Transverse colon (tissue), 4 donors: ENCODE data around the gene TBC1D21. TPM values are rescaled to one million over a fixed set of nuclear protein-coding genes. Genes with fewer than 3 reads are reported as not detected.

Experiments used
- DNase-seq: peaks from one replicate; pipeline ENCODE4 v3.0.0-alpha.2; 2019
- H3K27ac ChIP-seq, 4 donors: fragments of 200-600 bp; sonication (generic); 2 replicates each; pipeline ENCODE4 v1.5.1; 2016 to 2018; ENCODE audit warnings: inconsistent platforms in 4 of 4
- H3K27me3 ChIP-seq: fragments of 200-600 bp; sonication (generic); 2 replicates; pipeline ENCODE4 v1.5.1; 2017; ENCODE audit warnings: inconsistent platforms
- H3K36me3 ChIP-seq, 4 donors: fragments of 200-600 bp; sonication (generic); 2 replicates each; pipeline ENCODE4 v1.5.1; 2017 to 2019; ENCODE audit warnings: inconsistent platforms in 4 of 4
- H3K4me1 ChIP-seq, 4 donors: fragments of 200-600 bp; sonication (generic); 2 replicates each; pipeline ENCODE4 v1.5.1; 2017 to 2020; ENCODE audit warnings: inconsistent platforms in 4 of 4
- H3K4me3 ChIP-seq, 4 donors: fragments of 200-600 bp; sonication (generic); 1 replicate in 1 of 4; 2 replicates in 3 of 4; pipeline versions ENCODE4 v1.5.1 to v1.6.1; 2017 to 2019; ENCODE audit warnings: inconsistent platforms in 4 of 4
- H3K9me3 ChIP-seq, 2 donors: fragments of 200-600 bp; sonication (generic); 2 replicates each; pipeline ENCODE4 v1.5.1; 2017 to 2019; ENCODE audit warnings: inconsistent platforms in 2 of 2
- EP300 ChIP-seq: sonication (generic); formaldehyde crosslinking; IDR thresholded peaks from one replicate; pipeline ENCODE4 v1.6.1; 2017; ENCODE audit warnings: antibody characterized with exemption, low read depth
- POLR2A ChIP-seq: fragments of 450-650 bp; IDR thresholded peaks from one replicate; pipeline ENCODE4 v1.6.1; 2016; ENCODE audit warnings: antibody characterized with exemption, mild to moderate bottlenecking, moderate library complexity
- POLR2AphosphoS5 ChIP-seq, 3 donors: sonication (generic); formaldehyde crosslinking; IDR thresholded peaks; one replicate each; pipeline ENCODE4 v1.6.1; 2016; ENCODE audit warnings: antibody characterized with exemption in 3 of 3
- WGBS, 2 donors: methylation state at CpG; one replicate each; pipeline ENCODE4 v1.1.5; 2018; ENCODE audit warnings: low coverage in 1 of 2; 5-methylcytosine and 5-hydroxymethylcytosine counted together
- in situ Hi-C, 4 donors: fragments of 200-750 bp; cut with MboI; loops; one replicate each; pipeline versions ENCODE4 v1.15.0 to v1.15.1; 2017; ENCODE audit warnings: low sequenced_read_pairs in 3 of 4, low pct_ligation_motif_present in 1 of 4, low pct_unique_long_range_greater_than_20kb in 1 of 4
- intact Hi-C: fragments of 100-400 bp; cut with DNase I; formaldehyde crosslinking; loops from one replicate; pipeline ENCODE4 v1.15.1; 2023; ENCODE audit warnings: low total_unique reads
- total RNA-seq, 4 donors: library from RNA; depleted of rRNA; stranded (reverse); fragments of >200 nt; gene quantifications; one replicate each; pipeline ENCODE4 v1.1.0, GENCODE V29; 2016
- TF ChIP-seq, protein P1 (sequence below), 5 experiments: fragments of 200-600 bp in 3 of 5; fragments of 450-650 bp in 2 of 5; sonication (generic) in 3 of 5; IDR thresholded peaks; 1 replicate in 2 of 5; 2 replicates in 3 of 5; pipeline ENCODE4 v1.5.1; 2016 to 2017; ENCODE audit warnings: antibody characterized with exemption in 5 of 5, inconsistent platforms in 3 of 5, mild to moderate bottlenecking in 2 of 5, moderate library complexity in 1 of 5

TBC1D21 gene
- total RNA-seq, 4 donors from 2014 or later = not detected

DNA sequence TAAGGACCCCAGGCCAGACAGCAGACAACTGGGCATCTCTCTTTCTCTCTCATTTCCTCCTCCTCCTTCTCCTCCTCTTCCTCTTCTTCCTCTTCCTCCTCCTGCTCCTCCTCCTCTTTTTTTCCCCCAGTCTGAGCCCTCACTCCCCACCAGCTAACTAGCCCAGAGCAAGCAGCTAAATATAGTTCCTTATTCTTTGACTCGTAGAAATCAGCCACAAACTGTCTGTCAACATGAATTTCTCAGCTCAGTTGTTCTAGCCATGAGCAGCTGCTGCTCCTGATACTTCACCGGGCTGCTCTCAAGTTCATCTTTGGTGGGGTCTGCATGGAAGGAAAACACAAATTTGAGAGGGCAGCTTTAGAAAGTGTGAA is 33.7 kb downstream of the TBC1D21 start:
- 49 to 67% methylated on average over 2 of the region's 2 CpGs for WGBS, 2 donors
- TF ChIP-seq POLR2AphosphoS5 (IDR thresholded peaks at IDR 0.05) = no peak
- no peak for TF ChIP-seq POLR2A
- TF ChIP-seq, protein P1, sequence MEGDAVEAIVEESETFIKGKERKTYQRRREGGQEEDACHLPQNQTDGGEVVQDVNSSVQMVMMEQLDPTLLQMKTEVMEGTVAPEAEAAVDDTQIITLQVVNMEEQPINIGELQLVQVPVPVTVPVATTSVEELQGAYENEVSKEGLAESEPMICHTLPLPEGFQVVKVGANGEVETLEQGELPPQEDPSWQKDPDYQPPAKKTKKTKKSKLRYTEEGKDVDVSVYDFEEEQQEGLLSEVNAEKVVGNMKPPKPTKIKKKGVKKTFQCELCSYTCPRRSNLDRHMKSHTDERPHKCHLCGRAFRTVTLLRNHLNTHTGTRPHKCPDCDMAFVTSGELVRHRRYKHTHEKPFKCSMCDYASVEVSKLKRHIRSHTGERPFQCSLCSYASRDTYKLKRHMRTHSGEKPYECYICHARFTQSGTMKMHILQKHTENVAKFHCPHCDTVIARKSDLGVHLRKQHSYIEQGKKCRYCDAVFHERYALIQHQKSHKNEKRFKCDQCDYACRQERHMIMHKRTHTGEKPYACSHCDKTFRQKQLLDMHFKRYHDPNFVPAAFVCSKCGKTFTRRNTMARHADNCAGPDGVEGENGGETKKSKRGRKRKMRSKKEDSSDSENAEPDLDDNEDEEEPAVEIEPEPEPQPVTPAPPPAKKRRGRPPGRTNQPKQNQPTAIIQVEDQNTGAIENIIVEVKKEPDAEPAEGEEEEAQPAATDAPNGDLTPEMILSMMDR (IDR thresholded peaks at IDR 0.05) = no peak
- no peak for TF ChIP-seq EP300
- Histone ChIP-seq H3K27me3 (no peaks in the 10 kb centered on the region), H3K9me3 (no peaks in the 10 kb centered on the region), H3K36me3 (no peaks in the 10 kb centered on the region), H3K4me1 (no peaks in the 10 kb centered on the region), H3K27ac (no peak overlapping the region), H3K4me3 (no peak overlapping the region)
- in situ Hi-C loops = no loop called here
- DNase-seq = no peak
- intact Hi-C loops = no loop called here

- peak; percentile 81 for DNase-seq
- intact Hi-C loops (no loop called here), in situ Hi-C loops (no loop called here)
- Histone ChIP-seq H3K9me3 (no peaks in the 10 kb centered on the region), H3K27me3 (no peaks in the 10 kb centered on the region), H3K36me3 (no peaks in the 10 kb centered on the region), H3K27ac (no peak overlapping the region), H3K4me3 (no peak overlapping the region), H3K4me1 (no peaks in the 10 kb centered on the region)
- TF ChIP-seq, protein P1 (IDR thresholded peaks at IDR 0.05) = peak; percentile 69 to 86 (median 82)
- no peak for TF ChIP-seq POLR2A
- 14% methylated on average over 7 of the region's 7 CpGs; no CpG with 5 or more reads in 1 of the 2 donors for WGBS, 2 donors
These were observed 34.9 kb downstream of the TBC1D21 start for GRCh38 chr15:73908030-73908821.

- no peak for DNase-seq
- WGBS, 2 donors = 80 to 90% methylated on average over 2 of the region's 2 CpGs
- intact Hi-C loops = no loop called here
- in situ Hi-C loops = no loop called here
- Histone ChIP-seq H3K4me1 (no peaks in the 10 kb centered on the region), H3K9me3 (no peaks in the 10 kb centered on the region), H3K27ac (no peak overlapping the region), H3K36me3 (no peaks in the 10 kb centered on the region), H3K27me3 (no peaks in the 10 kb centered on the region), H3K4me3 (no peak overlapping the region)
- TF ChIP-seq POLR2AphosphoS5 (IDR thresholded peaks at IDR 0.05) (no peak), EP300 (no peak), POLR2A (no peak)
- TF ChIP-seq, protein P1 (IDR thresholded peaks at IDR 0.05) = no peak
These were observed 35.4 kb downstream of the TBC1D21 start for GRCh38 chr15:73908822-73909122.

- Histone ChIP-seq H3K36me3 (no peaks in the 10 kb centered on the region), H3K4me3 (no peak overlapping the region), H3K4me1 (no peaks in the 10 kb centered on the region), H3K27me3 (no peaks in the 10 kb centered on the region), H3K9me3 (no peaks in the 10 kb centered on the region), H3K27ac (no peak overlapping the region)
- WGBS, 2 donors = 75 to 85% methylated on average over 2 of the region's 2 CpGs
- no peak for TF ChIP-seq POLR2A
- intact Hi-C loops (no loop called here), in situ Hi-C loops (no loop called here)
- DNase-seq = no peak
These were observed 36.3 kb downstream of the TBC1D21 start for GRCh38 chr15:73909651-73910050.
